Osteoblast (primary cell): Measurements from ENCODE around the gene NRSN2. TPM values are rescaled to one million over a fixed set of nuclear protein-coding genes. Genes with fewer than 3 reads are reported as not detected.

Experiments used
- DNase-seq: peaks from one replicate; pipeline ENCODE4 v3.0.0; 2011; ENCODE audit warnings: low spot score, mixed read lengths; ENCODE audit not compliant: insufficient read length; ENCODE audit errors: missing footprints
- H2AFZ ChIP-seq: 2 replicates; pipeline ENCODE4 v1.6.0; 2011; ENCODE audit warnings: mild to moderate bottlenecking, low read length
- H3K27ac ChIP-seq: 2 replicates; pipeline ENCODE4 v1.5.1; 2011; ENCODE audit warnings: mild to moderate bottlenecking, low read depth, low read length, moderate library complexity
- H3K27me3 ChIP-seq: 2 replicates; pipeline ENCODE4 v1.6.0; 2012; ENCODE audit warnings: mild to moderate bottlenecking, control low read depth, inconsistent platforms, low read length, moderate library complexity; ENCODE audit not compliant: insufficient read depth
- H3K36me3 ChIP-seq: 2 replicates; pipeline ENCODE4 v1.5.1; 2011; ENCODE audit warnings: mild to moderate bottlenecking, low read length, control low read depth, moderate library complexity; ENCODE audit not compliant: insufficient read depth
- H3K4me1 ChIP-seq: 2 replicates; pipeline ENCODE4 v1.5.1; 2011; ENCODE audit warnings: mild to moderate bottlenecking, low read length, control low read depth, moderate library complexity; ENCODE audit not compliant: insufficient read depth
- H3K4me2 ChIP-seq: 2 replicates; pipeline ENCODE4 v1.6.0; 2011; ENCODE audit warnings: mild to moderate bottlenecking, low read length; ENCODE audit not compliant: insufficient read depth
- H3K4me3 ChIP-seq: fragments of 200-600 bp; sonication (generic); 3 replicates; pipeline ENCODE4 v1.5.1; 2012; ENCODE audit warnings: mild to moderate bottlenecking, low read length, inconsistent platforms; ENCODE audit not compliant: insufficient read depth
- H3K79me2 ChIP-seq: 2 replicates; pipeline ENCODE4 v1.6.0; 2012; ENCODE audit warnings: mild to moderate bottlenecking, low read length, control low read depth, inconsistent platforms; ENCODE audit not compliant: insufficient read depth
- H3K9me3 ChIP-seq: 2 replicates; pipeline ENCODE4 v1.5.1; 2011; ENCODE audit warnings: low read depth, low read length, control low read depth
- H4K20me1 ChIP-seq: 2 replicates; pipeline ENCODE4 v1.6.0; 2012; ENCODE audit warnings: mild to moderate bottlenecking, low read length, control low read depth; ENCODE audit not compliant: insufficient read depth
- total RNA-seq: library from RNA; depleted of rRNA; stranded (reverse); fragments of >200 nt; gene quantifications from 2 replicates; pipeline ENCODE4 v1.2.3, GENCODE V29; 2012
- TF ChIP-seq, protein P1 (sequence below): IDR thresholded peaks from 2 replicates; pipeline ENCODE4 v1.5.1; 2011; ENCODE audit warnings: mild to moderate bottlenecking, low read depth, low read length, moderate library complexity; ENCODE audit errors: extremely low read depth

Gene NRSN2
- total RNA-seq, 1 donor, result 49.6 TPM

DNA sequence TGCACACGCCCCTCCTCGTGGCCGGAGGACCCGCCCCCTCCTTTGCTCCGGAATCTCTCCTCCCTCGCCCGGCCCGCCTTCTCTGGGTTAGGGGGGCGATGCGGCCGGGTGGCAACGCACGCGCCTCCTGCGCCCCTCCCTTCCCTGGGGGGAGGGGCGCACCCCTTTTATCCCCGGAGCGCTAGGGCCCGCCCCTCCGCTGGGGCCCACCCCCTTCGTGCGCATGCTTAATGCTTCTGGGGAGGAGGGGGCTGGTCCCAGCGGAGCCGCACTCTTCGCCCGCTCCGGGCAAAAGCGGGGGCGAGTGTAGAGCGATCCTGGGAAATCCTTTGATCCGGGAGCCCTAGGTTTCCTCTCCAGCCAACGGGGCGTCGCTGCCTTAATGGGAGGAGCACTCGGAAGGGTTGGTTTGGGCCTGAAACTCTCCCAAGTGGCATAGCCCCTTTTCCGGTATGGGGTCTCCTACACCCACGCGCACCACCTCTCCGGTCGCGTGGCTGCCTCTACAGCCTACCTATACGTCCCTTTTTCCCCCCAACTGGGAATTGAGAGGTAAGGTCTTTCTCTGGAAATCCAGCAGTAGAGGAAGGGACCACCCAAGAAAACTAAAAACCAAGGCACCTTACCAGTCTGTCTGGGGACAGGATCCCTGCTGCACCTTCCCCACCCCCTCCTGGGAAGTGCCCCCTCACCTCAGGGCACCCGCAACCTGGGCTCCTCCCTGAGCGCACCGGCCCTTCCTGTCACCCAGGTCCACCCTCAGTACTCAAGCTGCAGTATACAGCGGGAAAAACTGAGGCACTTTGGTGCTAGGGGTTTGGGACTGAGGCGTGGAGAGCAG is 19.5 kb upstream of the NRSN2 start:
- TF ChIP-seq, protein P1, sequence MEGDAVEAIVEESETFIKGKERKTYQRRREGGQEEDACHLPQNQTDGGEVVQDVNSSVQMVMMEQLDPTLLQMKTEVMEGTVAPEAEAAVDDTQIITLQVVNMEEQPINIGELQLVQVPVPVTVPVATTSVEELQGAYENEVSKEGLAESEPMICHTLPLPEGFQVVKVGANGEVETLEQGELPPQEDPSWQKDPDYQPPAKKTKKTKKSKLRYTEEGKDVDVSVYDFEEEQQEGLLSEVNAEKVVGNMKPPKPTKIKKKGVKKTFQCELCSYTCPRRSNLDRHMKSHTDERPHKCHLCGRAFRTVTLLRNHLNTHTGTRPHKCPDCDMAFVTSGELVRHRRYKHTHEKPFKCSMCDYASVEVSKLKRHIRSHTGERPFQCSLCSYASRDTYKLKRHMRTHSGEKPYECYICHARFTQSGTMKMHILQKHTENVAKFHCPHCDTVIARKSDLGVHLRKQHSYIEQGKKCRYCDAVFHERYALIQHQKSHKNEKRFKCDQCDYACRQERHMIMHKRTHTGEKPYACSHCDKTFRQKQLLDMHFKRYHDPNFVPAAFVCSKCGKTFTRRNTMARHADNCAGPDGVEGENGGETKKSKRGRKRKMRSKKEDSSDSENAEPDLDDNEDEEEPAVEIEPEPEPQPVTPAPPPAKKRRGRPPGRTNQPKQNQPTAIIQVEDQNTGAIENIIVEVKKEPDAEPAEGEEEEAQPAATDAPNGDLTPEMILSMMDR, result no peak
- Histone ChIP-seq H3K4me2 (peak overlapping the region; percentile 95), H3K4me3 (peak overlapping the region; percentile 86), H2AFZ (peak overlapping the region; percentile 51), H4K20me1 (peaks cover 26% of the 10 kb centered on the region), H3K4me1 (peaks cover 30% of the 10 kb centered on the region), H3K79me2 (peaks cover 13% of the 10 kb centered on the region), H3K27me3 (no peaks in the 10 kb centered on the region), H3K27ac (peak overlapping the region; percentile 68), H3K36me3 (no peaks in the 10 kb centered on the region), H3K9me3 (no peaks in the 10 kb centered on the region)
- peak; percentile 98 for DNase-seq

DNA sequence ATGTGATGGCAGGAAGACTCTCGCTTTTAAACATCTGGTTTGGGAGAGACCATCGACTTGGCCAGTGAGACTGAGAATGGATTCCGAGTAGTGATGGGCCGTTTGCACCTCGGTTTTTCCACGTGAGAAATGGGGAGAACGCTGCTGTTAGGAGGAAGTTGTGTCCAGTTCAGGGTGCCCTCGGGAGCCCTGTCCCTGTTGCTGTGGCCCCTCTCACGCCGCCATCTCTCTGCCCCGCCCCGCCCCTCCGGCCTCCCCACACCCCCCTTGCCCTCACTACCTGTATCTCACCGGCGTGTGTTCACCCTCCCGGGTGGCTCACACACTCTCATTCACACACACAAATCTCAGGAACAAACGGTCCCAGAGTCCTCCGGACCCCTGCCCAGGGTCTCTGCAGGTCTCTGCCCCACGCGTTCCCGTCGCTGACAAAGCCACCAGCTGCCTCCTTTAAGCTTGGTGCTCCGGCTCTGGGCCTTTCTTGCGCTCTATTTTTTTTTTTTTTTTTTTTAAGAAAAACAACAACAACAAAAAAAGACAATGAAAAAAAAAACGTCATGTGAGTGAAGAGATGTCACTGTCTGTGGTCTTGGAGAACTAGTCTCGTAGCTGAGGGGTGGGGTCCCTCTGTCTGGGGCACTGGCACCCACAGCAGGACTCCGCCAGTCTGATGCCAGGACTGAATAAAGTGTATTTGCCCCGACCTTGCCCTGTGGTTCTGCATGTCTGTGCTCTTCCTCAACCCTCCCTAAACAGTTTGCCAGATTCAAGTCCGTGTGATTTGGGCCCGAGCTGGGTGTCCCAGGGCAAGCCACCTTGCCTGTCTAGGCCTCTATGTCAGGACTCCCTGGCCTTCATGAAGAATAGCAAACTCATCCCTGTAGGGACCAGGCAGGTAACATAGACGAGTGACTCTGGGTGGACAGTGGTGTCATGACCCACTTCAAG is 18.6 kb upstream of the NRSN2 start:
- no peaks in the 10 kb centered on the region for H3K9me3 ChIP-seq
- TF ChIP-seq, protein P1, result no peak
- peak overlapping the region; percentile 95 for H3K4me2 ChIP-seq
- no peaks in the 10 kb centered on the region for H3K27me3 ChIP-seq
- H4K20me1 ChIP-seq, result peaks cover 26% of the 10 kb centered on the region
- DNase-seq, result peak; percentile 74
- H3K36me3 ChIP-seq, result no peaks in the 10 kb centered on the region
- H3K4me1 ChIP-seq, result peaks cover 30% of the 10 kb centered on the region
- H3K27ac ChIP-seq, result peak overlapping the region; percentile 68
- peak overlapping the region; percentile 86 for H3K4me3 ChIP-seq
- H2AFZ ChIP-seq, result peak overlapping the region; percentile 51
- peaks cover 13% of the 10 kb centered on the region for H3K79me2 ChIP-seq

DNA sequence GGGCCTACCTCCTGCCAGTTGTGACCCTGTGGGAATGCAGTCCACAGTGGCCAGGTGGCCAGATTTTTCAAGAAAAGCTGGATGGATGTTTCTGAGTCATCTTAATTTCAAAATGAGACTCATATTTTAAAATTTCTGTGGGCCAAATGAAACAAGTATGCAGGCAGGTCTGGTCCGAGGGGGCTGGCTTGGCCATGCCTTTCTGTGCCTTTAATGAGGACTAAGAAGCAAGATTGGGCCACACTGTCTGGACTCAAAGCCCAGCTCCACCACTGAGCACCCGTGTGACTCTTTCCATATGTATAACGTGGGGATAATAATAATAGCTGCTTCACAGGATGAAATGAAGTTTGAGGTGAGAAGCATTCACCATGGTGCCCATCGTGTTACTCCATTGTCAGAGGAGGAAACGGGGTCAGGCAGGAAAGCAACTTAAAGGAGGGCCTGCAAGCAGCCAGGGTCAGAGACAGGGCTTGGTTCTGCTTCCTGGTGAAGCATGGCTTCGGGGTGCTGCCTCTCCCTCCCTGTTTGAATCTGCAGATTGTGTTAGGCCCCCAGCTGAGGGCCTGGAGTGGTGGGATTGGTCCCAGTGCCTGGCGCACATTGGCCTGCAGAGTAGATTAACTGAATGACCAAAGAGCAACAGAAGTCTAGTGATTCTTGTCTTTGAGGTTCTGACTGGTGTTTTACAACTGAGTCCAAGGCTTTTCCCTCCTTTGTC is 17.8 kb upstream of the NRSN2 start:
- Histone ChIP-seq H3K4me2 (peak overlapping the region; percentile 23), H3K9me3 (no peaks in the 10 kb centered on the region), H4K20me1 (peaks cover 26% of the 10 kb centered on the region), H3K36me3 (no peaks in the 10 kb centered on the region), H3K27me3 (no peaks in the 10 kb centered on the region), H3K4me3 (no peak overlapping the region), H3K4me1 (peaks cover 25% of the 10 kb centered on the region), H3K27ac (no peak overlapping the region), H3K79me2 (peaks cover 13% of the 10 kb centered on the region), H2AFZ (peak overlapping the region; percentile 15)
- TF ChIP-seq, protein P1, result no peak
- no peak for DNase-seq
